Spleen (tissue), 11 donors: ENCODE results near the gene ETHE1. TPM values are rescaled to one million over a fixed set of nuclear protein-coding genes. Genes with fewer than 3 reads are reported as not detected.

Experiments
- DNase-seq: peaks from one replicate; pipeline ENCODE4 v3.0.0-alpha.2; 2020
- H3K27ac ChIP-seq, 8 donors: fragments of 200-600 bp; sonication (generic) in 7 of 8; 1 replicate in 4 of 8; 2 replicates in 4 of 8; pipeline versions ENCODE4 v1.5.0 to v1.8.0; 2016 to 2021; ENCODE audit warnings: inconsistent platforms in 4 of 8, mild to moderate bottlenecking in 4 of 8, moderate library complexity in 1 of 8
- H3K27me3 ChIP-seq, 7 donors: fragments of 200-600 bp; sonication (generic) in 6 of 7; replicated peaks in 1 of 7; 1 replicate in 4 of 7; 2 replicates in 3 of 7; pipeline versions ENCODE4 v1.5.0 to v1.8.0; 2016 to 2021; ENCODE audit warnings: inconsistent platforms in 3 of 7, mild to moderate bottlenecking in 1 of 7
- H3K36me3 ChIP-seq, 6 donors: fragments of 200-600 bp; sonication (generic) in 5 of 6; 1 replicate in 4 of 6; 2 replicates in 2 of 6; pipeline versions ENCODE4 v1.5.0 to v1.8.0; 2016 to 2021; ENCODE audit warnings: inconsistent platforms in 2 of 6
- H3K4me1 ChIP-seq, 6 donors: fragments of 200-600 bp; sonication (generic) in 5 of 6; 1 replicate in 3 of 6; 2 replicates in 3 of 6; pipeline versions ENCODE4 v1.5.0 to v1.8.0; 2016 to 2021; ENCODE audit warnings: inconsistent platforms in 3 of 6
- H3K4me3 ChIP-seq, 8 donors: fragments of 200-600 bp; sonication (generic) in 7 of 8; 1 replicate in 4 of 8; 2 replicates in 4 of 8; pipeline versions ENCODE4 v1.5.0 to v1.8.0; 2016 to 2021; ENCODE audit warnings: inconsistent platforms in 4 of 8, mild to moderate bottlenecking in 4 of 8, moderate library complexity in 2 of 8
- H3K9me3 ChIP-seq, 8 donors: fragments of 200-600 bp; sonication (generic) in 7 of 8; 1 replicate in 4 of 8; 2 replicates in 4 of 8; pipeline versions ENCODE4 v1.5.0 to v1.8.0; 2016 to 2021; ENCODE audit warnings: inconsistent platforms in 4 of 8
- CTCF ChIP-seq, 11 experiments: fragments of 200-600 bp in 7 of 11; fragments of 450-650 bp in 4 of 11; sonication (generic) in 4 of 11; IDR thresholded peaks in 8 of 11; conservative IDR thresholded peaks in 3 of 11; 1 replicate in 7 of 11; 2 replicates in 4 of 11; pipeline versions ENCODE4 v1.4.0 to v1.8.0; 2016 to 2021; ENCODE audit warnings: antibody characterized with exemption in 11 of 11, inconsistent platforms in 4 of 11, mild to moderate bottlenecking in 1 of 11
- POLR2A ChIP-seq, 3 donors: fragments of 450-650 bp; IDR thresholded peaks; one replicate each; pipeline ENCODE4 v1.5.1; 2017; ENCODE audit warnings: antibody characterized with exemption in 3 of 3, mild to moderate bottlenecking in 1 of 3
- POLR2AphosphoS5 ChIP-seq, 3 donors: sonication (generic); formaldehyde crosslinking; IDR thresholded peaks; one replicate each; pipeline ENCODE4 v1.5.1; 2017; ENCODE audit warnings: antibody characterized with exemption in 3 of 3
- WGBS, 5 donors: extraction: QIAGEN DNeasy Blood & Tissue Kit in 3 of 5; methylation state at CpG; one replicate each; pipeline versions ENCODE4 v1.1.5 to v1.1.7; 2013 to 2018; 5-methylcytosine and 5-hydroxymethylcytosine counted together
- intact Hi-C: fragments of 100-400 bp; cut with DNase I; formaldehyde crosslinking; loops from one replicate; pipeline ENCODE4 v1.15.0; 2023; ENCODE audit warnings: low total_unique reads
- polyA plus RNA-seq, 3 donors: library from polyadenylated mRNA; stranded (reverse); fragments of 200-250 nt; gene quantifications; one replicate each; pipeline ENCODE4 v1.2.1, GENCODE V29; 2013
- total RNA-seq, 7 donors: library from RNA; depleted of rRNA in 3 of 7; stranded (reverse); fragments of >200 nt in 3 of 7; fragmentation: NEBNext Ultra II Directional in 4 of 7; extraction: Animal tissue kit (Norgen Biotek cat#: 25700) in 4 of 7; gene quantifications; one replicate each; pipeline versions ENCODE4 v1.1.0 to v1.2.1, GENCODE V29; 2016 to 2021
- donor health status: healthy with polysubstance abuse.
- donor health status: DM: no; HTN: no; CAD: no; lungs with moderate emphysema.
- donor health status: DM: no; HTN: no; CAD: no.
- donor health status: Bipolar disorder and iron deficiency.
- donor health status: healthy.
- donor health status: DM: no; HTN: no; CAD: no.
- donor health status: DM: yes; HTN: yes; CAD: no.

Gene ETHE1
- total and polyA plus RNA-seq, 10 donors, result 20.2 to 53.4 (median 34.9) TPM

- no peaks in the 10 kb centered on the region for H3K9me3 ChIP-seq
- no peak for DNase-seq
- no peak for TF ChIP-seq POLR2A (IDR thresholded peaks at IDR 0.05)
- peak in 1 of 3 donors; percentile 28 for TF ChIP-seq POLR2AphosphoS5 (IDR thresholded peaks at IDR 0.05)
- TF ChIP-seq CTCF (IDR thresholded peaks at IDR 0.05 in 8 of 11, conservative IDR thresholded peaks at IDR 0.05 in 3 of 11), result no peak
- H3K27ac ChIP-seq, result peak overlapping the region in 1 of 8 donors; percentile 61
- WGBS, 5 donors, result 81 to 100% (median 95%) methylated on average over 2 to 7 of the region's 7 CpGs
- intact Hi-C loops, result no loop called here
- peaks cover 8 to 52% (median 27%) of the 10 kb centered on the region in 6 donors for H3K4me1 ChIP-seq
- H3K27me3 ChIP-seq, result no peaks in the 10 kb centered on the region
- H3K4me3 ChIP-seq, result no peak overlapping the region
- H3K36me3 ChIP-seq, result peaks cover 0 to 9% (median 0%) of the 10 kb centered on the region in 6 donors
Measured at GRCh38 chr19:43486412-43486811, 40.6 kb downstream of the ETHE1 start.

DNA sequence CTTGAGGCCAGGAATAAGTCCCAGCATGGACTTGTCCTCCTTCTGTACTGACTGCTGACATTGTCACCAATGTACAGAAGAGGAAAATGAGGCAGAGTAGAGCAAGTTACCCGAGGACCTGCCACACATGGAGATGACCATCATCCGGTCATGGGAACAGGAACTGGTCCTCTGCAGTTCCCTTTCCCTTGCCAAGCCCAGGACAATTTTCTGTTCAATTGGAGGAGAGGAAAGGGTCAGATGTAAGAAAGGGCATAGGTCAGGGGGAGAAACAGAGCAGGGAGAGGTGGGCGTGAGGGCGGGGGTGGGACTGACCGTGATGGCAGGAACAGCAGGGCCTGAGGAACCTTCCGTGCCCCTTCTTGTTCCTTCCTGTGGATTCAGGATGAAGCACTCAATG is 41.0 kb downstream of the ETHE1 start:
- WGBS, 5 donors, result 62 to 74% (median 71%) methylated on average over 6 of the region's 6 CpGs

DNA sequence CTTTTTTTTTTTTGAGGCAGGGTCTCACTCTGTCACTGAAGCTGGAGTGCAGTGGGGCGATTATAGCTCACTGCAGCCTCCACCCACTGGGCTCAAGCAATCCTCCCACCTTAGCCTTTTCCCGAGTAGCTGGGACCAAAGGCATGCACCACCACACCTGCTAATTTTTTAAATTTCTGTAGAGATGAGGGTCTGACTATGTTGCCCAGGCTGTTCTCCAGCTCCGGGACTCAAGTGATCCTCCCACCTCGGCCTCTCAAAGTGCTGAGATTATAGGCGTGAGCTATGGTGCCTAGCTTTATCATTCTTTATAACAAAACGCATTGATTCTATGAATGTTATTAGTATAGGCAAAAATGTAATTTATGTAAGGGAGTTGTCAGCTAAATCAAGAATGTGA is 43.7 kb downstream of the ETHE1 start:
- Histone ChIP-seq H3K4me3 (no peak overlapping the region), H3K36me3 (peaks cover 0 to 20% (median 2%) of the 10 kb centered on the region in 6 donors), H3K27me3 (no peaks in the 10 kb centered on the region), H3K9me3 (no peaks in the 10 kb centered on the region), H3K4me1 (peaks cover 8 to 27% (median 13%) of the 10 kb centered on the region in 6 donors), H3K27ac (no peak overlapping the region)
- intact Hi-C loops, result no loop called here
- 92 to 97% (median 94%) methylated on average over 6 of the region's 6 CpGs for WGBS, 5 donors
- DNase-seq, result no peak
- TF ChIP-seq POLR2A (IDR thresholded peaks at IDR 0.05), result no peak
- TF ChIP-seq POLR2AphosphoS5 (IDR thresholded peaks at IDR 0.05), result no peak
- no peak for TF ChIP-seq CTCF (IDR thresholded peaks at IDR 0.05 in 8 of 11, conservative IDR thresholded peaks at IDR 0.05 in 3 of 11)

More for the DNA sequence above, 41.0 kb downstream of the ETHE1 start:
- Histone ChIP-seq H3K27me3 (no peaks in the 10 kb centered on the region), H3K4me1 (peaks cover 8 to 52% (median 27%) of the 10 kb centered on the region in 6 donors), H3K36me3 (peaks cover 0 to 6% (median 0%) of the 10 kb centered on the region in 6 donors), H3K27ac (no peak overlapping the region), H3K9me3 (no peaks in the 10 kb centered on the region), H3K4me3 (no peak overlapping the region)
- intact Hi-C loops, result no loop called here
- TF ChIP-seq POLR2A (IDR thresholded peaks at IDR 0.05), result no peak
- DNase-seq, result no peak

DNA sequence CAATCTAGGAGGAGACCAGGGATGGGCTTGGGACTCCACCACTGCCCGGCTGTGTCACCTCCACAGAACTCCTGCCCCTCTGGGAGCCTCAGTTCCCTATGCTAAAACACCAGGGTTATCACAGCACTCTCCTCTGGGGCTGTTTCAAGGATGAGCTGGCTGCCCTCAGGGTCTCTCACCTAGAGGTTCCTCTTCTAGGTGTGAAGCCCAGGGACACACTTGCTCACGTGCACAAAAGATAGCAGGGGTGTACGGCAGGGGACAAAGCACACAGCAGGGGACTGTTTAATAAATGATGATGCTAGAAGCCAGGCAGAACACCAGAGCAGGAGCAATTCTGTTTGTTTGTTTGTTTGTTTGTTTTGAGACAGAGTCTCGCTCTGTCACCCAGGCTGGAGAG is 44.8 kb downstream of the ETHE1 start:
- Histone ChIP-seq H3K36me3 (peaks cover 0 to 27% (median 2%) of the 10 kb centered on the region in 6 donors), H3K4me3 (no peak overlapping the region), H3K27me3 (no peaks in the 10 kb centered on the region), H3K4me1 (peaks cover 4 to 16% (median 6%) of the 10 kb centered on the region in 6 donors), H3K27ac (no peak overlapping the region), H3K9me3 (no peaks in the 10 kb centered on the region)
- DNase-seq, result no peak
- WGBS, 5 donors, result 80 to 90% (median 82%) methylated on average over 3 to 4 of the region's 4 CpGs
- TF ChIP-seq POLR2A (IDR thresholded peaks at IDR 0.05) (no peak), POLR2AphosphoS5 (IDR thresholded peaks at IDR 0.05) (no peak), CTCF (IDR thresholded peaks at IDR 0.05 in 8 of 11, conservative IDR thresholded peaks at IDR 0.05 in 3 of 11) (no peak)
- intact Hi-C loops, result no loop called here

- Histone ChIP-seq H3K27ac (no peak overlapping the region), H3K27me3 (no peaks in the 10 kb centered on the region), H3K4me1 (peaks cover 0 to 11% (median 1%) of the 10 kb centered on the region in 6 donors), H3K36me3 (peaks cover 0 to 27% (median 2%) of the 10 kb centered on the region in 6 donors), H3K9me3 (no peaks in the 10 kb centered on the region), H3K4me3 (no peak overlapping the region)
- intact Hi-C loops, result no loop called here
- 83 to 90% (median 87%) methylated on average over 6 of the region's 6 CpGs for WGBS, 5 donors
- no peak for DNase-seq
- no peak for TF ChIP-seq POLR2AphosphoS5 (IDR thresholded peaks at IDR 0.05)
- no peak for TF ChIP-seq CTCF (IDR thresholded peaks at IDR 0.05 in 8 of 11, conservative IDR thresholded peaks at IDR 0.05 in 3 of 11)
- no peak for TF ChIP-seq POLR2A (IDR thresholded peaks at IDR 0.05)
Measured at GRCh38 chr19:43481701-43482100, 45.3 kb downstream of the ETHE1 start.
